HepG2 (cell line): Measurements from ENCODE around the gene RHOC.

Experiments used
- CREM ChIP-seq, 2 experiments: sonication (generic) in 1 of 2; formaldehyde crosslinking in 1 of 2; IDR thresholded peaks; 2 replicates each; pipeline versions ENCODE4 v1.4.0 to v1.6.1; 2016 to 2020; ENCODE audit warnings: antibody characterized with exemption in 1 of 2, mild to moderate bottlenecking in 1 of 2, missing genetic modification reagents in 1 of 2
- ZNF431 ChIP-seq: sonication (generic); formaldehyde crosslinking; IDR thresholded peaks from 2 replicates; pipeline ENCODE4 v1.9.0; 2022; ENCODE audit warnings: missing genetic modification reagents, low read depth, mild to moderate bottlenecking, borderline replicate concordance
- ZNF510 ChIP-seq: sonication (generic); formaldehyde crosslinking; IDR thresholded peaks from 2 replicates; pipeline ENCODE4 v1.4.0; 2020; ENCODE audit warnings: low read depth, mild to moderate bottlenecking, missing genetic modification reagents

DNA sequence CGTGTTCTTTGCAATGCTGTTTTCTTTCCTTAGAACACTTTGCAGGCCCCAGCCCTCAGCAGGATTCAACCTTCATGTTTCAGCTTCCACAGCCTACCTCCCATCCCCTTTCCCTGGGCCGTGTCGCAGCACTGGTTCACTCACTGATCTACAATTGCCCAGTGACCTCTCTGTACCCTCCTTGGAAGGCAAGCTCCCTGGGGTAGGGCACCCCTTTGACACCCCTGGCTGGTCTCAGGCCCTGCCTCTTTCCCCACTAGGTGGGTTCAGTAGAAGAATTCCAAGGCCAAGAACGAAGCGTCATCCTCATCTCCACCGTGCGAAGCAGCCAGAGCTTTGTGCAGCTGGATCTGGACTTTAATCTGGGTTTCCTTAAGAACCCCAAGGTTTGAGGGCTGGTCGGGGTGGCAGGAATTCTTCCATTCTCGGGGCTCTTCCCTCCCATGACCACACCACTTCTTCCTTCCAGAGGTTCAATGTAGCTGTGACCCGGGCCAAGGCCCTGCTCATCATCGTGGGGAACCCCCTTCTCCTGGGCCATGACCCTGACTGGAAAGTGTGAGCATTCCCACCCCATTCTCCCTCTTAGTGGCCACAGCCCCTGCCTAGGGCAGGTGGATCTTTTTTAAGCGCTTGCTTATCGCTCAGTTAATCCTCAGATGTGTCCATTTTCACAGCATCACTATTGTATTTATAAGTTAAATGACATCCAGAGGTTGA lies 7.3 kb downstream of the RHOC start:
- no peak for TF ChIP-seq CREM (IDR thresholded peaks at IDR 0.05)
- no peak for TF ChIP-seq CREM (CRISPR knock-in tag; IDR thresholded peaks at IDR 0.05)
- TF ChIP-seq ZNF510: no peak
- TF ChIP-seq ZNF431 (CRISPR knock-in tag): no peak
